Neural progenitor cell (in vitro differentiated cells): Measurements from ENCODE around the gene NRGN. TPM values are rescaled to one million over a fixed set of nuclear protein-coding genes. Genes with fewer than 3 reads are reported as not detected.

Experiments
- DNase-seq: peaks from one replicate; pipeline ENCODE4 v3.0.0-alpha.2; 2016; ENCODE audit warnings: low spot score
- H2AFZ ChIP-seq: fragments of 200-600 bp; sonication (generic); replicated peaks from 2 replicates; pipeline ENCODE4 v1.6.1; 2016; ENCODE audit warnings: antibody characterized with exemption
- H3F3A ChIP-seq: fragments of 200-600 bp; sonication (generic); 2 replicates; pipeline ENCODE4 v1.6.1; 2016; ENCODE audit warnings: antibody characterized with exemption, low read depth
- H3K27ac ChIP-seq: fragments of 200-600 bp; sonication (generic); 2 replicates; pipeline ENCODE4 v1.5.1; 2016; ENCODE audit warnings: mild to moderate bottlenecking
- H3K27me3 ChIP-seq: fragments of 200-600 bp; sonication (generic); 2 replicates; pipeline ENCODE4 v1.6.1; 2016; ENCODE audit warnings: mild to moderate bottlenecking, moderate library complexity
- H3K36me3 ChIP-seq: fragments of 200-600 bp; sonication (generic); 2 replicates; pipeline ENCODE4 v1.5.1; 2016
- H3K4me1 ChIP-seq: fragments of 200-600 bp; sonication (generic); 2 replicates; pipeline ENCODE4 v1.6.1; 2016; ENCODE audit warnings: mixed run types
- H3K4me2 ChIP-seq: fragments of 200-600 bp; sonication (generic); 2 replicates; pipeline ENCODE4 v1.6.1; 2016
- H3K4me3 ChIP-seq: fragments of 200-600 bp; sonication (generic); 2 replicates; pipeline ENCODE4 v1.5.1; 2016
- H3K79me2 ChIP-seq: fragments of 200-600 bp; sonication (generic); 2 replicates; pipeline ENCODE4 v1.6.1; 2016; ENCODE audit warnings: low read depth
- H3K9ac ChIP-seq: fragments of 200-600 bp; sonication (generic); 2 replicates; pipeline ENCODE4 v1.6.1; 2016
- H3K9me3 ChIP-seq: fragments of 200-600 bp; sonication (generic); 2 replicates; pipeline ENCODE4 v1.5.1; 2016; ENCODE audit warnings: low read depth
- H4K20me1 ChIP-seq: fragments of 200-600 bp; sonication (generic); 2 replicates; pipeline ENCODE4 v1.6.1; 2016; ENCODE audit warnings: low read depth
- H3K27ac Mint-ChIP-seq: 3 replicates; pipeline ENCODE4 v1.8.0; 2021; ENCODE audit warnings: mixed read lengths
- H3K27me3 Mint-ChIP-seq: 2 replicates; pipeline ENCODE4 v1.8.0; 2022; ENCODE audit warnings: low read depth, mild to moderate bottlenecking, inconsistent platforms, moderate library complexity, mixed read lengths; ENCODE audit not compliant: insufficient read depth
- H3K36me3 Mint-ChIP-seq: 3 replicates; pipeline ENCODE4 v1.8.0; 2021; ENCODE audit warnings: mixed read lengths
- H3K4me1 Mint-ChIP-seq: 3 replicates; pipeline ENCODE4 v1.8.0; 2021; ENCODE audit warnings: mixed read lengths
- H3K4me3 Mint-ChIP-seq: 3 replicates; pipeline ENCODE4 v1.8.0; 2021; ENCODE audit warnings: mild to moderate bottlenecking, moderate library complexity, mixed read lengths
- H3K9me3 Mint-ChIP-seq: 3 replicates; pipeline ENCODE4 v1.8.0; 2020; ENCODE audit warnings: mixed read lengths
- EZH2 ChIP-seq: fragments of 200-600 bp; sonication (generic); IDR thresholded peaks from 2 replicates; pipeline ENCODE4 v1.6.1; 2017; ENCODE audit warnings: antibody characterized with exemption, mild to moderate bottlenecking, moderate library complexity
- EZH2phosphoT487 ChIP-seq: fragments of 200-600 bp; sonication (generic); IDR thresholded peaks from 2 replicates; pipeline ENCODE4 v1.6.1; 2017; ENCODE audit warnings: antibody characterized with exemption
- total RNA-seq: library from RNA; depleted of rRNA; stranded (reverse); fragments of >200 nt; gene quantifications from 2 replicates; pipeline ENCODE4 v1.2.3, GENCODE V29; 2015; ENCODE audit warnings: low replicate concordance
- TF ChIP-seq, protein P1 (sequence below): fragments of 200-600 bp; sonication (generic); IDR thresholded peaks from 2 replicates; pipeline ENCODE4 v1.5.1; 2017; ENCODE audit warnings: antibody characterized with exemption, mild to moderate bottlenecking

NRGN gene
- total RNA-seq = 0.39 and 7.5 TPM in 2 replicates

DNA sequence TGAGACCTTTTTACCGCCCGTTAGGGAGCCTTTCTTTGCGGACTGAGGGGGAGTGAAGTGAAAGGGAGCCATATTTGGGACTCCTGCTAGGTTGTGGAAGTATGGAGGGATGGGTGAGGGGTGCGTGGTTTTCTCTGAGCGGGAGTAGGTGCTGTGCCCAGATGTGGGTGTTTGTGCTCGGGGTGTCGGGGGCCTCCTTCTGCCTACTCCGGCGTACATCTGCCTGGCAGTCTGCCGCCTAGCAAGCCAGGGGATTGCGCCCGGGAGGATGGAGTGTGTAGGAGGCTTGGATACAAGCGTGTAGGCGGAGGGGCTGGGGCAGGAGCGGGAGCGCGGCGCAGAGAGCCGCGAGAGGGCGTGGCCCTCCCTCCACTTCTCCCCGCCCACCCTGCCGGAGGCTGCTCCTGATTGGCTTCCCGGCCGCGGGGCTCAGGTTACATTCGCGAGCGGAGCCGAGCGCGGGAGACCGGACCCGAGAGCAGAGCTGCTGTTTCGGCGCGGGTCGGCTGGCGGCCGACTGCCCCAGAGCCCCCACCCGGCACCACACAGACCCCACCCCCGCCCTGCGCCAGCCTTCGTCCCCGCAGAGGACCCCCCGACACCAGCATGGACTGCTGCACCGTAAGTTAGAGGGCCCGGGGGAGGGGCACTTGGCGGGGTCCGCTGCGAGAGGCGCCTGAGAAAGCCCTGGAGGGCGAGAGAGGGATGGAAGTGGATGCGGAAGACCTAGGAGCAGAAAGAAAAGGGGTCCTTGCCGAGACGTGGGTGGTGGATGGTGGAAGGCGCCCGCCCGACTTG is at the start of gene NRGN:
TSS of gene NRGN (plus strand) at position 464 of the 798 bp plus-strand sequence. CDS start at position 607, 143 bp downstream.
- Histone ChIP-seq H2AFZ (peak within 1 kb of the TSS; percentile 82), H3K9ac (no peak within 1 kb of the TSS)

DNA sequence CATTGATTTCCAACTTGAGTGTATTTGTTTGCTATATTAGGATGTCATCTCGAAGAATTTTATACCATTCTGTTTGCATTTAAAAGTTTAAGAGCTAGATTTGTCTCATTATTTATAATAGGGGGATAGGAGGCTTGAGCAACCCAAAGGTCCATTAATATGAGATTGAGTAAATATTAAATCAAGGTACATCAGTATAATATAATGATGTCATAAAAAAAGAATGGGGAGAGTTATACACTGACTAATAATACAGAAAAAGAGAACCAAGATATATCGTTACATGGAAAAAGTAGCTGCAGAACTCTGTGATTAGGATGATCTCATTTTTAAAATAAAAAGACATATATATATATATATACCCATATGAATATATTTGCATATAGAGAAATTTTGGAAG is 46.6 kb upstream of the NRGN start:
- H3K27ac Mint-ChIP-seq = no peak overlapping the region
- Histone ChIP-seq H2AFZ (no peak overlapping the region), H4K20me1 (no peaks in the 10 kb centered on the region), H3K79me2 (no peaks in the 10 kb centered on the region), H3K4me2 (no peak overlapping the region), H3F3A (no peaks in the 10 kb centered on the region), H3K27ac (no peak overlapping the region), H3K4me1 (no peaks in the 10 kb centered on the region), H3K9me3 (no peaks in the 10 kb centered on the region), H3K4me3 (no peak overlapping the region), H3K36me3 (no peaks in the 10 kb centered on the region), H3K9ac (no peak overlapping the region), H3K27me3 (no peaks in the 10 kb centered on the region)
- peaks cover 16% of the 10 kb centered on the region for H3K36me3 Mint-ChIP-seq
- no peaks in the 10 kb centered on the region for H3K27me3 Mint-ChIP-seq
- no peak for TF ChIP-seq EZH2phosphoT487
- TF ChIP-seq EZH2 = no peak
- TF ChIP-seq, protein P1, sequence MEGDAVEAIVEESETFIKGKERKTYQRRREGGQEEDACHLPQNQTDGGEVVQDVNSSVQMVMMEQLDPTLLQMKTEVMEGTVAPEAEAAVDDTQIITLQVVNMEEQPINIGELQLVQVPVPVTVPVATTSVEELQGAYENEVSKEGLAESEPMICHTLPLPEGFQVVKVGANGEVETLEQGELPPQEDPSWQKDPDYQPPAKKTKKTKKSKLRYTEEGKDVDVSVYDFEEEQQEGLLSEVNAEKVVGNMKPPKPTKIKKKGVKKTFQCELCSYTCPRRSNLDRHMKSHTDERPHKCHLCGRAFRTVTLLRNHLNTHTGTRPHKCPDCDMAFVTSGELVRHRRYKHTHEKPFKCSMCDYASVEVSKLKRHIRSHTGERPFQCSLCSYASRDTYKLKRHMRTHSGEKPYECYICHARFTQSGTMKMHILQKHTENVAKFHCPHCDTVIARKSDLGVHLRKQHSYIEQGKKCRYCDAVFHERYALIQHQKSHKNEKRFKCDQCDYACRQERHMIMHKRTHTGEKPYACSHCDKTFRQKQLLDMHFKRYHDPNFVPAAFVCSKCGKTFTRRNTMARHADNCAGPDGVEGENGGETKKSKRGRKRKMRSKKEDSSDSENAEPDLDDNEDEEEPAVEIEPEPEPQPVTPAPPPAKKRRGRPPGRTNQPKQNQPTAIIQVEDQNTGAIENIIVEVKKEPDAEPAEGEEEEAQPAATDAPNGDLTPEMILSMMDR = no peak
- no peak for DNase-seq
- peaks cover 1% of the 10 kb centered on the region for H3K9me3 Mint-ChIP-seq
- no peak overlapping the region for H3K4me3 Mint-ChIP-seq
- no peaks in the 10 kb centered on the region for H3K4me1 Mint-ChIP-seq

More for the DNA sequence above, at the start of gene NRGN:
- Histone ChIP-seq H4K20me1 (peaks cover 30% of the 10 kb centered on the region), H3K36me3 (no peaks in the 10 kb centered on the region), H3F3A (peaks cover 19% of the 10 kb centered on the region), H3K79me2 (no peaks in the 10 kb centered on the region), H3K27me3 (peaks cover 96% of the 10 kb centered on the region), H3K27ac (no peak within 1 kb of the TSS), H3K4me1 (peaks cover 24% of the 10 kb centered on the region), H3K4me2 (peak within 1 kb of the TSS; percentile 91), H3K4me3 (peak within 1 kb of the TSS; percentile 69), H3K9me3 (no peaks in the 10 kb centered on the region)
- DNase-seq = peak; percentile 98
- peaks cover 8% of the 10 kb centered on the region for H3K9me3 Mint-ChIP-seq
- H3K27ac Mint-ChIP-seq = peak within 1 kb of the TSS; percentile 29
- TF ChIP-seq EZH2 (peak; percentile 28), EZH2phosphoT487 (no peak)
- TF ChIP-seq, protein P1 = no peak
- peaks cover 10% of the 10 kb centered on the region for H3K36me3 Mint-ChIP-seq
- peaks cover 40% of the 10 kb centered on the region for H3K4me1 Mint-ChIP-seq
- H3K27me3 Mint-ChIP-seq = peaks cover 23% of the 10 kb centered on the region
- peak within 1 kb of the TSS; percentile 89 for H3K4me3 Mint-ChIP-seq

DNA sequence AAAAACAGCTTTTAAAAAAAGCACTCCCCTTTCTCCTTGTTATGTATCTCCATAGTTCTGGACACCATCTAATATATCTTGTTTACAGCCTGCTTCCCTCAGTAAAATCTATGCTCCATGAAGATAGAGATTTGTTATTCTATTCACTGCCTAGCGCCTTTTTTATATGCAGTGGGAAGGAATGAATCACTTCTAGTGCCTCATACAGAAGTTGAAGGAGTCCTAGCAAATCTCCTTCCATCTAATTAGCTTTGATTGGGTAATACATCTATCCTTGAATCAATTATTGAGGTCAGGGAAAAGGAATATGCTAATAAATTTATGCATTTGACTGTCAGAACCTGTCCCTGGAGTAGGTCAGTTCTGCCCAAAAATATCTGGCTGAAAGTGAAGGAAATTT is 40.2 kb upstream of the NRGN start:
- H4K20me1 ChIP-seq = no peaks in the 10 kb centered on the region

More for the DNA sequence above, 40.2 kb upstream of the NRGN start:
- Histone ChIP-seq H3K27me3 (no peaks in the 10 kb centered on the region), H3K36me3 (no peaks in the 10 kb centered on the region), H3K4me3 (no peak overlapping the region), H3K4me1 (no peaks in the 10 kb centered on the region), H3K9ac (no peak overlapping the region), H2AFZ (no peak overlapping the region), H3K4me2 (no peak overlapping the region), H3F3A (no peaks in the 10 kb centered on the region), H3K9me3 (no peaks in the 10 kb centered on the region), H3K79me2 (no peaks in the 10 kb centered on the region), H3K27ac (no peak overlapping the region)
- DNase-seq = no peak
- H3K36me3 Mint-ChIP-seq = peaks cover 7% of the 10 kb centered on the region
- H3K27me3 Mint-ChIP-seq = no peaks in the 10 kb centered on the region
- H3K27ac Mint-ChIP-seq = no peak overlapping the region
- H3K4me3 Mint-ChIP-seq = no peak overlapping the region
- TF ChIP-seq, protein P1 = no peak
- TF ChIP-seq EZH2 = no peak
- no peaks in the 10 kb centered on the region for H3K4me1 Mint-ChIP-seq
- no peaks in the 10 kb centered on the region for H3K9me3 Mint-ChIP-seq
